Lung (tissue), 12 donors: ENCODE results near the gene CEP170B. TPM values are rescaled to one million over a fixed set of nuclear protein-coding genes. Genes with fewer than 3 reads are reported as not detected.
A peak's percentile ranks its signal among the peaks of the same experiment; 100 is the strongest.
"Not testable (repeated sequence)": the region's sequence is repeated elsewhere in the genome, so short reads cannot be mapped to it uniquely, and the experiment has no call there.

Source experiments
- ATAC-seq: fragments of 200-7000 bp; cut with Tn5 transposase; one replicate; pipeline ENCODE4 v1.9.1; 2020; ENCODE audit warnings: moderate number of reproducible peaks; ENCODE audit not compliant: insufficient read depth, low FRiP score
- DNase-seq, 3 donors: peaks; one replicate each; pipeline ENCODE4 v3.0.0-alpha.2; 2013 to 2017
- H3K27ac ChIP-seq, 2 donors: one replicate each; pipeline ENCODE4 v1.5.1; 2013; ENCODE audit warnings: mild to moderate bottlenecking in 2 of 2, moderate library complexity in 2 of 2, control low read depth in 1 of 2, inconsistent platforms in 1 of 2, low read depth in 1 of 2, low read length in 1 of 2
- H3K27me3 ChIP-seq, 3 donors: one replicate each; pipeline ENCODE4 v1.5.1; 2013; ENCODE audit warnings: low read length in 2 of 3; ENCODE audit not compliant: control insufficient read depth in 3 of 3, insufficient read depth in 3 of 3
- H3K36me3 ChIP-seq, 4 donors: one replicate each; pipeline ENCODE4 v1.5.1; 2013; ENCODE audit warnings: low read length in 4 of 4, mild to moderate bottlenecking in 1 of 4, moderate library complexity in 1 of 4; ENCODE audit not compliant: control insufficient read depth in 4 of 4, insufficient read depth in 4 of 4
- H3K4me1 ChIP-seq, 5 donors: one replicate each; pipeline ENCODE4 v1.5.1; 2013; ENCODE audit warnings: low read length in 5 of 5, mild to moderate bottlenecking in 2 of 5, moderate library complexity in 1 of 5; ENCODE audit not compliant: control insufficient read depth in 5 of 5, insufficient read depth in 5 of 5
- H3K4me3 ChIP-seq: one replicate; pipeline ENCODE4 v1.5.1; 2013; ENCODE audit warnings: mild to moderate bottlenecking, control low read depth, moderate library complexity
- H3K9ac ChIP-seq, 2 donors: one replicate each; pipeline ENCODE4 v1.5.1; 2013; ENCODE audit warnings: low read length in 2 of 2, control low read depth in 1 of 2; ENCODE audit not compliant: insufficient read depth in 1 of 2
- H3K9me3 ChIP-seq, 4 donors: one replicate each; pipeline ENCODE4 v1.5.1; 2013; ENCODE audit warnings: low read length in 3 of 4, mild to moderate bottlenecking in 1 of 4, moderate library complexity in 1 of 4; ENCODE audit not compliant: control insufficient read depth in 4 of 4, insufficient read depth in 3 of 4
- CTCF ChIP-seq: IDR thresholded peaks from 2 replicates; pipeline ENCODE4 v1.5.1; 2012; ENCODE audit warnings: mild to moderate bottlenecking; ENCODE audit errors: control extremely low read depth, extremely low read depth
- WGBS, 2 donors: extraction: QIAGEN DNeasy Blood & Tissue Kit; methylation state at CpG; one replicate each; pipeline ENCODE4 v1.1.7; 2013; 5-methylcytosine and 5-hydroxymethylcytosine counted together
- polyA plus RNA-seq, 2 donors: library from polyadenylated mRNA; stranded (reverse); fragments of 200-250 nt; gene quantifications; one replicate each; pipeline ENCODE4 v1.2.1, GENCODE V29; 2013
- total RNA-seq, 2 donors: library from RNA; depleted of rRNA in 1 of 2; stranded (reverse); fragments of >200 nt in 1 of 2; gene quantifications; one replicate each; pipeline ENCODE4 v1.2.1, GENCODE V29; 2014 to 2021
- donor health status: control.
- donor health status: control.
- donor health status: Bipolar disorder and iron deficiency.
- donor health status: healthy.
- donor health status: DM: yes; HTN: yes; CAD: no.

CEP170B gene
- total and polyA plus RNA-seq, 4 donors, result 12.1 to 50.3 (median 15.1) TPM

DNA sequence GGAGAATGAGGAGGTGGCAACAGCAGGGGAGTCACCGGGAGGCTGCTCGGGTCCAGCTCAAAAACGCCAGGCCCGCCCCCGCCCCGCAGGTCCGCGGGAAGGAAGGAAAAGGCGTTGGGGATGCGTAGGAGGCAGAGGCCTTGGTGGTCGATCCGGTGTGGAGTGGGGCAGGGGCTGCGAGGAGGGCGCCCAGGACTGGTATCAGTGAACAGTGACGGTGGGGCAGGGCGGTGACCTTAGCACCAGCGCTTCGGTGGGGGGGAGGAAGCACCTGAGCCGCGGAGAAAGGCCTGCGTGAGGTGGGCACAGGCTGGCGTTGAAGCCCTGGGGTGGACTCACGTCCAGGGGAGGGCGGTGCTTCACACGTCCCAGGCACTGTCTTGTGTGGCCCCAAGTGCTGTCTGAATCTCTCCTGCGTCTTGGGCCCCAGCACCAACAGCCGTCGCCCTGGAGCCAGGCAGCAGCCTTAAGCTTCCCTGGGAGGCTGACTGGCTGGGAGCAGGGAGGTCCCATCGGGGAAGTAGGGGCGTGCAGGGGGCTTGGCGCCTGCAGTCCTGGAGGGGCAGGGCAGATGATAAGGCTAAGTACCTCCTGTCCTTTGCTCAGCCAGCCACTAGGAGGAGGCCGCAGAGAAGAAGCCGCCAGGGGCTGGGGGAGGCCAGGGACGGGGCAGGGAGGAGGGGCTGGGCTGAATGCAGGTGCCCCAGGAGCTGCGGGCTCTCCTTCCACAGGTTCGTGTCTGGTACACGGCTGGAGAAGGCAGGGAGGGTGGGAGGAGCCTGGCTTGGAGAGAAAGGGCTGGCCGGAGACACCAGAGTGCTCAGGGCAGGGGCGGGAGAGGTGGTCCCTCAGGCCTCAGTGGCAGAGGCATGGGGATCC lies 37.7 kb upstream of the CEP170B start:
- H3K4me1 ChIP-seq, result peaks cover 0 to 12% (median 8%) of the 10 kb centered on the region in 5 donors
- peak; percentile 56 to 71 (median 64) for DNase-seq
- no peaks in the 10 kb centered on the region for H3K9me3 ChIP-seq
- peak; percentile 13 for ATAC-seq
- 7 to 10% methylated on average over 37 to 39 of the region's 39 CpGs for WGBS, 2 donors
- H3K4me3 ChIP-seq, result no peak overlapping the region
- no peak overlapping the region for H3K27ac ChIP-seq
- H3K27me3 ChIP-seq, result peaks cover 0 to 7% (median 0%) of the 10 kb centered on the region in 3 donors
- no peak for TF ChIP-seq CTCF
- H3K9ac ChIP-seq, result peak overlapping the region in 1 of 2 donors; percentile 32
- no peaks in the 10 kb centered on the region for H3K36me3 ChIP-seq

- Histone ChIP-seq H3K36me3 (no peaks in the 10 kb centered on the region), H3K27ac (no peak overlapping the region), H3K9me3 (no peaks in the 10 kb centered on the region), H3K4me1 (peaks cover 0 to 9% (median 8%) of the 10 kb centered on the region in 5 donors), H3K9ac (peak overlapping the region in 1 of 2 donors; percentile 3), H3K4me3 (no peak overlapping the region), H3K27me3 (no peaks in the 10 kb centered on the region)
- no peak for DNase-seq
- no peak for ATAC-seq
- WGBS, 2 donors, result 72 to 86% methylated on average over 9 of the region's 9 CpGs
- TF ChIP-seq CTCF, result no peak
Measured at GRCh38 chr14:104830781-104831180, 34.3 kb upstream of the CEP170B start.

GRCh38 chr14:104836171-104836935 lies 28.7 kb upstream of the CEP170B start:
- not testable (repeated sequence) for H3K27ac ChIP-seq, H3K9ac ChIP-seq, ATAC-seq, H3K4me1 ChIP-seq, H3K36me3 ChIP-seq, DNase-seq, H3K27me3 ChIP-seq, H3K4me3 ChIP-seq, H3K9me3 ChIP-seq
- 95 to 96% methylated on average over 39 to 40 of the region's 41 CpGs for WGBS, 2 donors

- DNase-seq, result no peak
- WGBS, 2 donors, result 86 to 95% methylated on average over 1 of the region's 1 CpG
- Histone ChIP-seq H3K36me3 (no peaks in the 10 kb centered on the region), H3K9me3 (no peaks in the 10 kb centered on the region), H3K4me3 (no peak overlapping the region), H3K27ac (no peak overlapping the region), H3K9ac (no peak overlapping the region), H3K4me1 (peaks cover 0 to 9% (median 0%) of the 10 kb centered on the region in 5 donors), H3K27me3 (peaks cover 0 to 52% (median 40%) of the 10 kb centered on the region in 3 donors)
- no peak for ATAC-seq
- no peak for TF ChIP-seq CTCF
Measured at GRCh38 chr14:104841730-104842129, 23.3 kb upstream of the CEP170B start.
